ENCODE measurements around the gene LRRC75A.

DNA sequence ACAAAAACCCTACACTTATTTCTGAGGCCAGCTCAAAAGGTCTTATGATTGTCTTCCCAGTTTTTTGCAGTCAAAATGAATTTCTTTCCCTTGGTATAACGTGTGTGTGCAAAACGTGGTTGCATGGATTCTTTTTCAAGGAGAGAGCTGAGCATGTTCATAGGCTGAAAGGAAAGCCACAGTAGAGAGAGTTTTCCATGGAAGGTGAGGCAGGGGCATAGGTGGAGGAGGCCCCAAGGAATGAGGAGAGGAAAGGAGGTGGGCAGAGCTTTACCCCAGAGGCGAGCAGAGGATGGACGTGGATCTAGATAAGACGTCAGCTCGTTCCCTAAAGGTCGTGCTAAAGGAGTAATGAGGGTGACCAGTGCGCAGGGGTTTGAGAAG lies 53.8 kb downstream of the LRRC75A start:
- TF ChIP-seq, protein P1, sequence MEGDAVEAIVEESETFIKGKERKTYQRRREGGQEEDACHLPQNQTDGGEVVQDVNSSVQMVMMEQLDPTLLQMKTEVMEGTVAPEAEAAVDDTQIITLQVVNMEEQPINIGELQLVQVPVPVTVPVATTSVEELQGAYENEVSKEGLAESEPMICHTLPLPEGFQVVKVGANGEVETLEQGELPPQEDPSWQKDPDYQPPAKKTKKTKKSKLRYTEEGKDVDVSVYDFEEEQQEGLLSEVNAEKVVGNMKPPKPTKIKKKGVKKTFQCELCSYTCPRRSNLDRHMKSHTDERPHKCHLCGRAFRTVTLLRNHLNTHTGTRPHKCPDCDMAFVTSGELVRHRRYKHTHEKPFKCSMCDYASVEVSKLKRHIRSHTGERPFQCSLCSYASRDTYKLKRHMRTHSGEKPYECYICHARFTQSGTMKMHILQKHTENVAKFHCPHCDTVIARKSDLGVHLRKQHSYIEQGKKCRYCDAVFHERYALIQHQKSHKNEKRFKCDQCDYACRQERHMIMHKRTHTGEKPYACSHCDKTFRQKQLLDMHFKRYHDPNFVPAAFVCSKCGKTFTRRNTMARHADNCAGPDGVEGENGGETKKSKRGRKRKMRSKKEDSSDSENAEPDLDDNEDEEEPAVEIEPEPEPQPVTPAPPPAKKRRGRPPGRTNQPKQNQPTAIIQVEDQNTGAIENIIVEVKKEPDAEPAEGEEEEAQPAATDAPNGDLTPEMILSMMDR (optimal IDR thresholded peaks at IDR 0.05 in 1 of 3, IDR thresholded peaks at IDR 0.05 in 1 of 3, conservative IDR thresholded peaks at IDR 0.05 in 1 of 3; ENCODE audit: extremely low read depth in 1 of 3, insufficient read depth in 2 of 3, low read length in 3 of 3), result no peak
- no peak for TF ChIP-seq EZH2 (IDR thresholded peaks at IDR 0.05; ENCODE audit: low read length)

All from keratinocyte (primary cell).